Pancreas (tissue), 10 donors: ENCODE measurements around the gene ARHGEF6. TPM values are rescaled to one million over a fixed set of nuclear protein-coding genes. Genes with fewer than 3 reads are reported as not detected.

Experiments
- ATAC-seq, 4 donors: fragments of 200-7000 bp; cut with Tn5 transposase; one replicate each; pipeline versions ENCODE4 v1.8.0 to v1.9.1; 2020; ENCODE audit warnings: mild to moderate bottlenecking in 4 of 4, moderate library complexity in 4 of 4
- DNase-seq, 6 donors: peaks; one replicate each; pipeline ENCODE4 v3.0.0-alpha.2; 2020
- FAIRE-seq: peaks from 2 replicates; lab custom pipeline; 2012; peaks lifted over from hg19 to GRCh38; lab: Jason Lieb, UNC
- H3K27ac ChIP-seq, 4 donors: fragments of 200-600 bp; sonication (generic); 1 replicate in 3 of 4; 2 replicates in 1 of 4; pipeline versions ENCODE4 v1.5.0 to v1.8.0; 2020
- H3K27me3 ChIP-seq, 4 donors: fragments of 200-600 bp; one replicate each; pipeline ENCODE4 v1.8.0; 2021
- H3K36me3 ChIP-seq, 3 donors: fragments of 200-600 bp; sonication (generic) in 1 of 3; one replicate each; pipeline versions ENCODE4 v1.5.0 to v1.8.0; 2020 to 2021
- H3K4me1 ChIP-seq, 3 donors: fragments of 200-600 bp; one replicate each; pipeline ENCODE4 v1.8.0; 2021
- H3K4me3 ChIP-seq, 4 donors: fragments of 200-600 bp; sonication (generic) in 2 of 4; one replicate each; pipeline versions ENCODE4 v1.5.0 to v1.8.0; 2020 to 2021
- H3K9me3 ChIP-seq, 4 donors: fragments of 200-600 bp; one replicate each; pipeline ENCODE4 v1.8.0; 2021
- CTCF ChIP-seq, 4 donors: fragments of 200-600 bp; sonication (generic) in 3 of 4; IDR thresholded peaks; one replicate each; pipeline versions ENCODE4 v1.5.0 to v1.8.0; 2021; ENCODE audit warnings: antibody characterized with exemption in 4 of 4
- WGBS, 2 donors: extraction: QIAGEN DNeasy Blood & Tissue Kit; methylation state at CpG; one replicate each; pipeline ENCODE4 v1.1.7; 2013; 5-methylcytosine and 5-hydroxymethylcytosine counted together
- intact Hi-C, 3 donors: fragments of 100-400 bp; cut with DNase I; formaldehyde crosslinking; loops; one replicate each; pipeline versions ENCODE4 v1.11.1 to v1.14.2; 2022
- polyA plus RNA-seq, 2 donors: library from polyadenylated mRNA; stranded (reverse); fragments of 200-250 nt; gene quantifications; one replicate each; pipeline ENCODE4 v1.2.3, GENCODE V29; 2013
- total RNA-seq, 6 donors: library from RNA; stranded (reverse); fragmentation: NEBNext Ultra II Directional in 4 of 6; extraction: Animal tissue kit (Norgen Biotek cat#: 25700) in 4 of 6; gene quantifications; one replicate each; pipeline versions ENCODE4 v1.2.1 to v1.2.4, GENCODE V29; 2021 to 2023
- donor health status: healthy with polysubstance abuse.
- donor health status: DM: no; HTN: no; CAD: no; lungs with moderate emphysema.
- donor health status: DM: no; HTN: no; CAD: no.
- donor health status: control.
- donor health status: control.
- donor health status: Bipolar disorder and iron deficiency.
- donor health status: DM: yes; HTN: yes; CAD: no.
- donor health status: DM: no; HTN: no; CAD: no.
- donor health status: DM: no; HTN: no; CAD: no.
- donor health status: DM: yes; HTN: yes; CAD: no.

ARHGEF6 gene
- total and polyA plus RNA-seq, 8 donors, result 1.2 to 6.2 (median 2.0) TPM

- no peak for TF ChIP-seq CTCF (IDR thresholded peaks at IDR 0.05)
- 41 to 52% methylated on average over 5 of the region's 5 CpGs for WGBS, 2 donors
- FAIRE-seq, result no peak
- intact Hi-C loops, result no loop called here
- Histone ChIP-seq H3K9me3 (no peaks in the 10 kb centered on the region), H3K27me3 (peaks cover 0 to 7% (median 2%) of the 10 kb centered on the region in 4 donors), H3K27ac (no peak overlapping the region), H3K4me3 (no peak overlapping the region), H3K36me3 (no peaks in the 10 kb centered on the region), H3K4me1 (no peaks in the 10 kb centered on the region)
- no peak for DNase-seq
- ATAC-seq, result no peak
Observed at GRCh38 chrX:136674270-136674985, 106.3 kb downstream of the ARHGEF6 start.

- Histone ChIP-seq H3K9me3 (no peaks in the 10 kb centered on the region), H3K27ac (no peak overlapping the region), H3K4me3 (no peak overlapping the region), H3K4me1 (no peaks in the 10 kb centered on the region), H3K36me3 (no peaks in the 10 kb centered on the region), H3K27me3 (no peaks in the 10 kb centered on the region)
- no peak for TF ChIP-seq CTCF (IDR thresholded peaks at IDR 0.05)
- DNase-seq, result no peak
- no peak for ATAC-seq
- no peak for FAIRE-seq
- intact Hi-C loops, result no loop called here
- 59 to 80% methylated on average over 3 of the region's 3 CpGs for WGBS, 2 donors
Observed at GRCh38 chrX:136671006-136671610, 109.6 kb downstream of the ARHGEF6 start.

DNA sequence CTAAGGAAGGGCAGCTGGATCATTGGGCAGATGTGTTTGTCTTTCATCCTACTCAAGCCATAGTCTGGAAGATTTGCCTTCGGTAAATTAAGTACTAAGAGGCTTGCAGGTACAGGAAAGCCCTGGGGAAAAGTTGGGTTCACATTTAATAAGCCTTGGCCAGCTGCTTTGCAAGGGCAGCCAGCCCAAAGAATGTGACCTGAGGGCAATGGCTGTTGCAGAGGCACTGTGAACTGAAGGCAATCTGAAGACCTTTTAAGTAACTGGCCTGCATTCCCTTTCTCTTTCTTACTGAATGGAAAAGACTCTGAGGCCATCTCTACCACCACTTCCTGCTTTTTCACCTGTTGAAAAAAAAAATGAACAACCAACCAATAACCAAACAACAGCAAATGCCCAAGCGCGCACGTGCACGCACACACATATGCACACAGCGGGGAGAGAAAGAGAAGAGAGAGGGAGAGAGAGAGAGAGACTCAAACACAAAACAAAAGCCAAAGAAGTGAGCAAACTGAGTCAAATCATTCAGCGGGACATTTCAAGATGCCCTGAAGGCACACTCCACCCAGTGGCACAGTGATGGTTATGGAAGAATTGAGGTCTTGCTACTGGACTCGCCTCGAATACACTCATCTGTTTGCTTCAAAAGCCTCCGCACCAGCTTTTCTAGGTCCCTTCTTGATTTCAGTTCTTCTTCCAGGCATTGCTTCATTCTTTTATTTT, 113.1 kb downstream of the ARHGEF6 start:
- Histone ChIP-seq H3K4me3 (no peak overlapping the region), H3K9me3 (no peaks in the 10 kb centered on the region), H3K27me3 (no peaks in the 10 kb centered on the region), H3K4me1 (no peaks in the 10 kb centered on the region), H3K36me3 (no peaks in the 10 kb centered on the region), H3K27ac (no peak overlapping the region)
- no peak for ATAC-seq
- intact Hi-C loops, result no loop called here
- DNase-seq, result no peak
- TF ChIP-seq CTCF (IDR thresholded peaks at IDR 0.05), result no peak
- WGBS, 2 donors, result 72 to 91% methylated on average over 10 of the region's 10 CpGs
- FAIRE-seq, result no peak

DNA sequence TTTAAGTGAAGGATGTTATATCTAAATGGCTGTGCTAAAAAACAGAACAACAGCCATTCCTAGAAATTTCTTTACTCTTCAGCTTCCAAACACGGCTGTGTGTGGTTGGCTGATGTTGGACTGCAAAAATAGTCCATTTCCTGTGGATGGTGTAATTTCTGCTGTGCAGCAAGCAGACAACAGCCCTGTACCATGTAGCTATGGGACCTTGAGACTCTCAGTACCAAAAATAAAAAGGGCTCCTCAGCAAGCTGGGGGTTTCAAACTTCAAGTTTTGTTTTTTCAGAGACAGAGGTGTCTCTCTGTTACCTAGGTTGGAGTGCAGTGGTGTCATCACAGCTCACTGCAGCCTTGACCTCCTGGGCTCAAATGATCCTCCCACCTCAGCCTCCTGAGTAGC, 114.6 kb downstream of the ARHGEF6 start:
- Histone ChIP-seq H3K36me3 (no peaks in the 10 kb centered on the region), H3K27me3 (no peaks in the 10 kb centered on the region), H3K27ac (no peak overlapping the region), H3K4me1 (no peaks in the 10 kb centered on the region), H3K4me3 (no peak overlapping the region), H3K9me3 (no peaks in the 10 kb centered on the region)
- FAIRE-seq (no peak), DNase-seq (no peak), ATAC-seq (no peak)
- no peak for TF ChIP-seq CTCF (IDR thresholded peaks at IDR 0.05)
- intact Hi-C loops, result no loop called here
- 68 to 73% methylated on average over 1 of the region's 1 CpG for WGBS, 2 donors
